Right hindlimb (tissue), 1 donor: ENCODE data around the gene KRT81.

Experiments used
- DNase-seq: peaks from one replicate; pipeline ENCODE4 v3.0.0-alpha.2; 2018

The KRT81 gene

GRCh38 chr12:52238207-52238840 is 53.0 kb downstream of the KRT81 start:
- no peak for DNase-seq

- no peak for DNase-seq
These were observed 54.8 kb downstream of the KRT81 start for GRCh38 chr12:52236386-52237050.
